ENCODE results near the gene TPRG1.

TPRG1 gene

GRCh38 chr3:189361103-189361835 lies 189.5 kb downstream of the TPRG1 start:
- DNase-seq, result peak; percentile 31

- DNase-seq, result no peak
These were observed 192.0 kb downstream of the TPRG1 start for GRCh38 chr3:189363590-189364255.

GRCh38 chr3:189365609-189366564 lies 194.1 kb downstream of the TPRG1 start:
- peak; percentile 31 for DNase-seq

- no peak for DNase-seq
These were observed 196.6 kb downstream of the TPRG1 start for GRCh38 chr3:189368384-189368783.

GRCh38 chr3:189369636-189370035 lies 197.9 kb downstream of the TPRG1 start:
- no peak for DNase-seq

GRCh38 chr3:189372243-189372642 lies 200.5 kb downstream of the TPRG1 start:
- DNase-seq, result no peak
